Kidney epithelial cell (primary cell): Measurements from ENCODE around the gene STX18. TPM values are rescaled to one million over a fixed set of nuclear protein-coding genes. Genes with fewer than 3 reads are reported as not detected.

Experiments
- DNase-seq: peaks from one replicate; pipeline ENCODE4 v3.0.0-alpha.2; 2010; ENCODE audit warnings: low read depth
- H3K27me3 ChIP-seq: 2 replicates; pipeline ENCODE4 v1.6.0; 2011; ENCODE audit warnings: low read length; ENCODE audit not compliant: control insufficient read depth, insufficient read depth
- H3K36me3 ChIP-seq: 2 replicates; pipeline ENCODE4 v1.5.1; 2011; ENCODE audit warnings: low read length; ENCODE audit not compliant: control insufficient read depth, insufficient read depth
- H3K4me3 ChIP-seq: 2 replicates; pipeline ENCODE4 v1.5.1; 2011; ENCODE audit warnings: low read depth, mild to moderate bottlenecking, control low read depth, low read length
- total RNA-seq: library from RNA; depleted of rRNA; stranded (reverse); fragments of >200 nt; gene quantifications from 2 replicates; pipeline ENCODE4 v1.2.3, GENCODE V29; 2015
- TF ChIP-seq, protein P1 (sequence below): IDR thresholded peaks from 2 replicates; pipeline ENCODE4 v1.5.1; 2011; ENCODE audit warnings: mild to moderate bottlenecking, moderate library complexity, low read length, control low read depth, inconsistent platforms; ENCODE audit not compliant: insufficient read depth, poor library complexity, severe bottlenecking

The STX18 gene
- total RNA-seq, 1 donor from 2014 or later, result 39.7 TPM

DNA sequence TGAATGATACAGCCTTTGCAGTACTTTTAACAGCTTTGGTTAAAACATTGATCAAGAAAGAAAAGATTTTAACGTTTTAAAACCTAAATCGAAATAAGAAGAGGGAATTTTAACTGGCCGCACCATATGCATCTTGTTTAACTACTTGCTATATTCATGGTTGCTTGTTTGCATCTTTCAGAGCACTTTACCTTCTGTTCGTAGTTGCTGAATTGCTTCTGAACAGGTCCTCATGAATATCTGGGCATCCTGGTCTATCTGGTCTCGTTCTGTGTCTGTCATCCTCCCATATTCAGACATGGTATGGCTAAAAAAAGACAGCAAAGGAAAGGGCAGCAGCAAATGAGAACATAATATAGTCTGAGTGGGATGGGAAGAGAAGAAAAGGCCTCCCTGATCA is 82.7 kb downstream of the STX18 start:
- Histone ChIP-seq H3K4me3 (no peak overlapping the region), H3K27me3 (no peaks in the 10 kb centered on the region), H3K36me3 (no peaks in the 10 kb centered on the region)
- no peak for DNase-seq
- TF ChIP-seq, protein P1, sequence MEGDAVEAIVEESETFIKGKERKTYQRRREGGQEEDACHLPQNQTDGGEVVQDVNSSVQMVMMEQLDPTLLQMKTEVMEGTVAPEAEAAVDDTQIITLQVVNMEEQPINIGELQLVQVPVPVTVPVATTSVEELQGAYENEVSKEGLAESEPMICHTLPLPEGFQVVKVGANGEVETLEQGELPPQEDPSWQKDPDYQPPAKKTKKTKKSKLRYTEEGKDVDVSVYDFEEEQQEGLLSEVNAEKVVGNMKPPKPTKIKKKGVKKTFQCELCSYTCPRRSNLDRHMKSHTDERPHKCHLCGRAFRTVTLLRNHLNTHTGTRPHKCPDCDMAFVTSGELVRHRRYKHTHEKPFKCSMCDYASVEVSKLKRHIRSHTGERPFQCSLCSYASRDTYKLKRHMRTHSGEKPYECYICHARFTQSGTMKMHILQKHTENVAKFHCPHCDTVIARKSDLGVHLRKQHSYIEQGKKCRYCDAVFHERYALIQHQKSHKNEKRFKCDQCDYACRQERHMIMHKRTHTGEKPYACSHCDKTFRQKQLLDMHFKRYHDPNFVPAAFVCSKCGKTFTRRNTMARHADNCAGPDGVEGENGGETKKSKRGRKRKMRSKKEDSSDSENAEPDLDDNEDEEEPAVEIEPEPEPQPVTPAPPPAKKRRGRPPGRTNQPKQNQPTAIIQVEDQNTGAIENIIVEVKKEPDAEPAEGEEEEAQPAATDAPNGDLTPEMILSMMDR, result no peak

DNA sequence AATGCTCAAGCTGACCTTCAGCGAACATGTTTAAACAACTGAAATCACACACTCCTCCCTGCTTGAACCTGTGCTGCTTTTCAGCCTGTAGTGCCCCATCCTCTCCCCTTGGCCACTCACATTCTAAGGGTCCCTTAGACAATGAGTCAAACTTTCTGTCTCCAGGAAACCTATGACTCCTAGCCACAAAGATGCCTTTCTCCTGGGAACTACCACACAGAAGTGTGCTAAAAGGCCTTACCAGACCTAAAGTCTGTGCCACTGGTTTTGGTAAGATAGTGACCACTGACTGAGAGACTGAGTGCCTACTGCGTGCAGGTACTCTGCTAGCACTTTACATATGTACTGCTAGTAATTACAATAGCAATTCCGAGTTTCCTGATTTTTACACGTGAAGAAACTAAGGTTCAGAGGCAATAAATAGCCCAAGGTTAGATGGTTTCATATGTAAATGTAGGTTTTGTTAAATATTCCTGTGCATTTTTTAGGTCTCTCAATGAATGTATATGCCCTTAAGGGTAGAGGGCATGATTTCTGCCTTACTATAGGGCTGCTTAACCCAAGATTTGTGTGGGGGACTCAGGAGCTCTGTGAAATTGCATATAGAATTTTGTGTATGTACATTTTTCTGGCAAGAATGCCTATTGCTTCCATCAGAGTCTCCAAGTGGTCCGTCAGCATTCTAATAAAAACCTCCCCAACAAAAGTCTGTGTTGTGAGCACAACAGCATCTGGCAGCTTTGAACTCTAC is 83.9 kb downstream of the STX18 start:
- TF ChIP-seq, protein P1, result no peak
- no peaks in the 10 kb centered on the region for H3K36me3 ChIP-seq
- H3K27me3 ChIP-seq, result no peaks in the 10 kb centered on the region
- no peak overlapping the region for H3K4me3 ChIP-seq
- DNase-seq, result peak; percentile 44

DNA sequence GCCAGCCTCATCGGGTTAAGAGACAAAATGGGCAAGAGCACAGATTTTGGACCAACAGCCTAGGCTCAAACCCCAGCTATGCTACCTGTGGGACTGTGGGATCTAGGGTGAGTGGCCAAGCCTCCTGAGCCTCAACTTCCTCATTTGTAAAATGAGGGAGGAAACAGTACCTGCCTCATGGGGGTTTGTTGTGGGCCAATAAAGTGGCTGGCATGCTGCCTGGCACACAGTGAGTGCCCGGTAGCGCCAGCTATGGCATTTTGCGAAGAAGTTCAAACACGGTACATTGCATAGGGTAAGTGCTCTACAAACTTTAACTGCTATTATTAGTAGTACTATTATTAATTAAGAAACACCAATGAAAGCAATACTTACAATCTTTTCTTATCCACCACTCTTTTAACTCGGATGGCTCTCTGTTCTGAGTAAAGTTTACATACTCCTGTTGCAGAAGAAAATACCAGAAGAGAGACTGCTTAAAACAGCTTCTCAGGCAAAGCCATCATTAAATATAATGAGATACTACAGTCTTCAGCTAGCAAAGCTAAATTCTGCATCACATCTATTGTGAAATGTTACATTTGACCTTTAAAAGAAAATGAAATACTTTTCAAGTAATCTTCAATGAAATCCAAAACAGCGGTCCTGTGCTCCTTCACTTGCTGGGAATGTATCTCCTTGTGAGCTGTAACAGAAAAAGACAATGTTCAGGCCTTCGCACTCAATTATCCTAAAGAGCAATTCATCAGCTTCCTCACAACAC is 84.9 kb downstream of the STX18 start:
- TF ChIP-seq, protein P1, result no peak
- Histone ChIP-seq H3K4me3 (no peak overlapping the region), H3K36me3 (no peaks in the 10 kb centered on the region), H3K27me3 (no peaks in the 10 kb centered on the region)
- DNase-seq, result no peak

DNA sequence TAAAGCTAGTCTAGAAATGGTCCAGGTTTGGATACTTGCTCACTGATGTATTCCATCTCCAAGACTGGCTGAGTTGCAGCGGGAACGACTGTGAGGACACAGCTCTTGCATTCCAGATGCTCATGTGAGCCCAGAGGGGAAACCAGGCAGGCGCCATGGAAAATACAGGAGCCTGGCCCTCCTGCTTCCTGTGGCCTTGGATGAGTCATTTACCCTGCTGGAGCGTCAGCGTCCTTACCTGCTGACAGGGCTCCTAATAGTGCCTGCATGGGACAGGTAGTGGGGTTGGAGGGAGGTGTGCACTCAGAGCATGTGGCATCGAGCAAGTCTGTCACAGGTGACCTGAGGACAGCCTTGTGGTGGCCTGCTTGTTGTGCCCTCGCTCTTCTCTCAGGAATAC is 85.5 kb downstream of the STX18 start:
- no peaks in the 10 kb centered on the region for H3K27me3 ChIP-seq
- TF ChIP-seq, protein P1, result no peak
- H3K4me3 ChIP-seq, result no peak overlapping the region
- peak; percentile 14 for DNase-seq
- H3K36me3 ChIP-seq, result no peaks in the 10 kb centered on the region

DNA sequence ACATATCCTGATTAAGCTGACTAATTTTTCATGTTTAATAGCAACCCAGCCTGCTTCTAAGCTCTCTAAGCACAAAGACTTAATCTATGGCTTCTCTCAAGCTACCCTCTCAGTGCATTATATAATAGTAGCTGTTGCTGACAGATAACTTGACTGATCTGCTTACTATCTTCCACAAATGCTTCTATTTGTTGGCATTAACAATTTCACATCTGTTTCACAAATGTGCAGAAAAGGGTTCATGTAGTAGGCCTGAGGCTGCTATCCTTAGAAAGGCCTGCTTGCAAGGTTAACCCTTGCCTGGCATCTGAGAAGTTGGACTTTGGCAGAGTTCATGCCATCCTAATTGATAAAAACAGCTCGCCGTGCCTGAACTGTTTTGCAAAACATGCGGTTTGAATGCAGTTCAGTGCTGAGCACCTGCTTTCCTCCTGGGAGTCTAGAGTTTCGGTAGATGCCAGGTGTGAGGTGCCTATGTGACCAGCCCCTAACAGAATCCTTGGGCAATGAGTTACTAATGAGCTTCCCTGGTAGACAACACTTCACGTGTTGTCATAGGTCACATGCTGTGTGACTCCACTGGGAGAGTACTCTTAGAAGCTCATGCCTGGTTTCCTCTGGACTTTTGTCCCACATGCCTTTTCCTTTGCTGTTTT is 86.5 kb downstream of the STX18 start:
- no peaks in the 10 kb centered on the region for H3K27me3 ChIP-seq
- TF ChIP-seq, protein P1, result no peak
- no peak for DNase-seq
- no peak overlapping the region for H3K4me3 ChIP-seq
- no peaks in the 10 kb centered on the region for H3K36me3 ChIP-seq
